Activated CD8-positive, alpha-beta T cell treated with anti-CD3 and anti-CD28 coated beads for 36 hours (primary cell): ENCODE data around the gene SLC8A1. TPM values are rescaled to one million over a fixed set of nuclear protein-coding genes. Genes with fewer than 3 reads are reported as not detected.

Experiments used
- ATAC-seq: fragments of 200-7000 bp; cut with Tn5 transposase; one replicate; pipeline ENCODE4 v1.10.0; 2021; ENCODE audit warnings: mild to moderate bottlenecking, moderate library complexity
- CTCF ChIA-PET: fragments of 350-600 bp; sonication (Branson Sonifier 250); formaldehyde crosslinking; loops from one replicate; lab custom pipeline; 2021; ENCODE audit warnings: antibody characterized with exemption; lab: Charles Lee
- POLR2A ChIA-PET: fragments of 350-600 bp; sonication (Branson Sonifier 250); formaldehyde crosslinking; loops from one replicate; lab custom pipeline; 2021; ENCODE audit warnings: antibody characterized with exemption; lab: Charles Lee
- DNase-seq: peaks from one replicate; pipeline ENCODE4 v3.0.0-alpha.2; 2020
- H3K27ac Mint-ChIP-seq: one replicate; pipeline ENCODE4 v1.8.0; 2021; ENCODE audit warnings: mild to moderate bottlenecking, mixed read lengths
- H3K27me3 Mint-ChIP-seq: one replicate; pipeline ENCODE4 v1.8.0; 2021; ENCODE audit warnings: mixed read lengths
- H3K36me3 Mint-ChIP-seq: one replicate; pipeline ENCODE4 v1.8.0; 2021; ENCODE audit warnings: low read depth, mixed read lengths
- H3K4me1 Mint-ChIP-seq: one replicate; pipeline ENCODE4 v1.8.0; 2021; ENCODE audit warnings: low read depth, mixed read lengths
- H3K4me3 Mint-ChIP-seq: one replicate; pipeline ENCODE4 v1.8.0; 2021; ENCODE audit warnings: mild to moderate bottlenecking, moderate library complexity, mixed read lengths
- H3K9me3 Mint-ChIP-seq: one replicate; pipeline ENCODE4 v1.8.0; 2021; ENCODE audit warnings: mixed read lengths
- intact Hi-C: fragments of 100-400 bp; cut with micrococcal nuclease; formaldehyde crosslinking; loops from one replicate; pipeline ENCODE4 v1.10.0; 2022
- total RNA-seq, 2 experiments: library from RNA; stranded (reverse); gene quantifications; one replicate each; pipeline ENCODE4 v1.2.3, GENCODE V29; 2021
- TF ChIP-seq, protein P1 (sequence below): fragments of 200-600 bp; IDR thresholded peaks from one replicate; pipeline ENCODE4 v1.8.0; 2022; ENCODE audit warnings: antibody characterized with exemption, mild to moderate bottlenecking

Gene SLC8A1
- total RNA-seq, 2 experiments from 2014 or later = 0.23 to 0.34 TPM

GRCh38 chr2:40431600-40431955 is 20.3 kb downstream of the SLC8A1 start:
- H3K27ac Mint-ChIP-seq = no peak overlapping the region
- ChIA-PET CTCF (no interaction called here), POLR2A (no interaction called here)
- H3K9me3 Mint-ChIP-seq = no peaks in the 10 kb centered on the region
- intact Hi-C loops = no loop called here
- no peaks in the 10 kb centered on the region for H3K4me1 Mint-ChIP-seq
- no peak overlapping the region for H3K4me3 Mint-ChIP-seq
- TF ChIP-seq, protein P1, sequence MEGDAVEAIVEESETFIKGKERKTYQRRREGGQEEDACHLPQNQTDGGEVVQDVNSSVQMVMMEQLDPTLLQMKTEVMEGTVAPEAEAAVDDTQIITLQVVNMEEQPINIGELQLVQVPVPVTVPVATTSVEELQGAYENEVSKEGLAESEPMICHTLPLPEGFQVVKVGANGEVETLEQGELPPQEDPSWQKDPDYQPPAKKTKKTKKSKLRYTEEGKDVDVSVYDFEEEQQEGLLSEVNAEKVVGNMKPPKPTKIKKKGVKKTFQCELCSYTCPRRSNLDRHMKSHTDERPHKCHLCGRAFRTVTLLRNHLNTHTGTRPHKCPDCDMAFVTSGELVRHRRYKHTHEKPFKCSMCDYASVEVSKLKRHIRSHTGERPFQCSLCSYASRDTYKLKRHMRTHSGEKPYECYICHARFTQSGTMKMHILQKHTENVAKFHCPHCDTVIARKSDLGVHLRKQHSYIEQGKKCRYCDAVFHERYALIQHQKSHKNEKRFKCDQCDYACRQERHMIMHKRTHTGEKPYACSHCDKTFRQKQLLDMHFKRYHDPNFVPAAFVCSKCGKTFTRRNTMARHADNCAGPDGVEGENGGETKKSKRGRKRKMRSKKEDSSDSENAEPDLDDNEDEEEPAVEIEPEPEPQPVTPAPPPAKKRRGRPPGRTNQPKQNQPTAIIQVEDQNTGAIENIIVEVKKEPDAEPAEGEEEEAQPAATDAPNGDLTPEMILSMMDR = no peak
- DNase-seq (no peak), ATAC-seq (no peak)
- H3K27me3 Mint-ChIP-seq = no peaks in the 10 kb centered on the region
- no peaks in the 10 kb centered on the region for H3K36me3 Mint-ChIP-seq

DNA sequence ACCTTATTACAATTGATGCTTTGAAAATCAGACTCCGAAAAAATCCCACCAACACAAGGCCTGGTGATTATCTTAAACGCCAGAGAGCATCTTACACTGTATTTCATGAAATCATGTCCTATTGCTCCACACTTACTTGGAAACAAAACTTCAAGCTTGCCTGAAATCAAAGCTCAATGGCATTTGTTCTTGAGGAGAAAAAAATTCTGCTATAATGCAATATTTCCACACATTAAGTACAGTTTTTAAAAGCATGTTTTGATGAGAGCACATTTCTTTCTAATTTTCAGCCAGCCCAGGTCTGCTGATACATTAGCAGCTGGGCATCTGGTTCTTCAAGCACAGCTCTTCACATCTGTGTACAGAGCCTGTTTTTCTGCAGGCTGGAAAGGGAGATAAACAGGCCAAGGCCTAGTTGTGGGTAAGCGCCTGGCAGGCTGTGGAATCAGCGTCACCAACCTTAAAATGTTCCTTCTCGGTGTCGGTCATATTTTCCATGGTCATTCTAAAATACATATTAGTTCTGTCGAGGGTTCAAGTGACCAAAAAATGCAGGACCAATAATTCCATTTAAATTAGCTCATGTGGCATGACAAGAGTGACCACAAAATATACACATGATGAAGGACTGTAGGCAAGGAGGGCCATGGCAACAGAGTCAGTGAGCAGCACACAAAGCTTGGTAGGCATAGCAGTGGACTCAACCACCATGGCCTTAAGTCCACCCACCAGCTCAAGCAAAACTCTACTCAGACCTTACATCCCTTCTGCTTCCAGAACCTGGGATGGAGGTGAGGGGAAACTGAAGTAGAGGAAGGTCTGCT is 20.9 kb downstream of the SLC8A1 start:
- no peaks in the 10 kb centered on the region for H3K9me3 Mint-ChIP-seq
- CTCF ChIA-PET = no interaction called here
- intact Hi-C loops = no loop called here
- no peaks in the 10 kb centered on the region for H3K36me3 Mint-ChIP-seq
- TF ChIP-seq, protein P1 = no peak
- no peak for ATAC-seq
- DNase-seq = no peak
- no peak overlapping the region for H3K4me3 Mint-ChIP-seq
- H3K27ac Mint-ChIP-seq = no peak overlapping the region
- no peaks in the 10 kb centered on the region for H3K4me1 Mint-ChIP-seq
- POLR2A ChIA-PET = no interaction called here
- no peaks in the 10 kb centered on the region for H3K27me3 Mint-ChIP-seq

DNA sequence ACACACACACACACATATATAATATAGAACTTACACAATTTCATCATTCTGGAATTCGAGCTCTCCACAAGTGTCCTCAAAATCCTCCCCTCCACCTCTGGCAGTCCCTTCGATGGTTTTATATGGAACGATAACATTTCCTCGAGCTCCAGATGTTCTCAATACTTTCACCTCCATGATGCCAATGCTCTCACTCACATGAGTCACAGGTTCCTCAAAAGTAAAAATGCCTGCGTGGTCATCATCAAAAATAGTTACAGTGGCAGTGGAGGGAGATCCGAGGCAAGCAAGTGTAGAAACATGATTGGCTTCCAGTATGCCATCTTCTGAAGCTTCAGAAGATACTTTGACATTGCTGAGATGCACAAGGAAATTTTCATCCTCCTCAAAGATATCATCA is 23.5 kb downstream of the SLC8A1 start:
- TF ChIP-seq, protein P1 = no peak
- intact Hi-C loops = no loop called here
- POLR2A ChIA-PET = no interaction called here
- no peaks in the 10 kb centered on the region for H3K4me1 Mint-ChIP-seq
- CTCF ChIA-PET = no interaction called here
- H3K36me3 Mint-ChIP-seq = no peaks in the 10 kb centered on the region
- no peak overlapping the region for H3K4me3 Mint-ChIP-seq
- no peak for ATAC-seq
- no peak for DNase-seq
- H3K9me3 Mint-ChIP-seq = no peaks in the 10 kb centered on the region
- H3K27ac Mint-ChIP-seq = no peak overlapping the region
- no peaks in the 10 kb centered on the region for H3K27me3 Mint-ChIP-seq

DNA sequence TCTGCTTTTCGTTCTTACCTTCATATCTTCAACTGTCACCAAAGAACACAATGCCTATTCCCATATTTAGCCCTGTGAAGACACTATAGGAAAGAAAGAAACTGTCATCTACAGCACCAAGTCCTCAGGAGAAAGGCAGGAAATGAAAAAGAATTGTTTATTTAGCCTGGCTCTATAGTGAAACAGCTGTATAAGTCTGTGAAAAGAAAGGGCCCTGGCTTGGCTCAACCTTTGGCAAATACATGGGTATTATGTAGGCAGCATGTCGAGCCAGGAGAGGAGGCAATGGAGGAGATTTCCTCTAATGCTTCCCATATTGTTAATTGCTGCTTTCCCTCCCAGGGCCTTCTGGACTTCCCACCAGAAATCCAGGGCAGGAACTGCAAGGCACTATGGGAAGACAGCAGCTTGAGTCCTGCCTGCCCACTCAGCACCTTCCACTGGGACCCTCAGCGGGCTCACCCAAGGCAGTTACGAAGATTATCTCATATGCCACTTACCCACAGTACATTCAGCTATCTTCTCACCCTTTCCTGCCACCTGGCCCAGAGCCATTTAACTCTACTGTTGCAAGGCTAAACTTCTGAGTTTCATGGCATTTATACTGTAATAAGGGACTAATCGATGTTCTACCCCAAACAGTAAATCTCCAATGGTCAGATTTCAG is 30.1 kb downstream of the SLC8A1 start:
- H3K9me3 Mint-ChIP-seq = no peaks in the 10 kb centered on the region
- H3K4me3 Mint-ChIP-seq = no peak overlapping the region
- ChIA-PET CTCF (interaction anchor here (0.5 kb wide), 1 partner anchor 885 kb away, joined by 3 read pairs; no protein-coding TSS in a partner anchor), POLR2A (no interaction called here)
- no peak for DNase-seq
- no peaks in the 10 kb centered on the region for H3K27me3 Mint-ChIP-seq
- no peak for ATAC-seq
- H3K36me3 Mint-ChIP-seq = no peaks in the 10 kb centered on the region
- H3K4me1 Mint-ChIP-seq = no peaks in the 10 kb centered on the region
- no peak overlapping the region for H3K27ac Mint-ChIP-seq
- TF ChIP-seq, protein P1 = no peak
- intact Hi-C loops = no loop called here

DNA sequence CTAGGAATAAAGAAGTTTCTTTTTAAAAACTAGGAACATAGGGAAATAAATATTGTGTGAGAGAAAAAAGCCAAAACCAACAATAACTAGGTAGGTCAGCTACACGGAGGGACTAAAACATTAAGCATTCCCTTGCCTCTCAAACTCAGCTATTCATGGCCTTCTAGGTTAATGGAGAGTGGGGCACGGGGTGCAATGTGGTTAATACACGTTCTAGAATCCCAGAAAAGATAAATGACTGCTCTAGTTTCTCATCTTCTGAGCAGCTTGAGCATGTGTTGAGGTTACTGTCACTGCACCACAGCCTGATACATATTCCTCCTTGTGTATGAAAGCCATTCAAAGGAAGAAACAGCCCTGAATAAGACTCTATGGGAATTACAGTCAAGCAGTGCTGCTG is 31.4 kb downstream of the SLC8A1 start:
- Mint-ChIP-seq H3K27ac (no peak overlapping the region), H3K9me3 (no peaks in the 10 kb centered on the region), H3K27me3 (no peaks in the 10 kb centered on the region), H3K36me3 (no peaks in the 10 kb centered on the region), H3K4me3 (no peak overlapping the region), H3K4me1 (no peaks in the 10 kb centered on the region)
- TF ChIP-seq, protein P1 = no peak
- CTCF ChIA-PET = no interaction called here
- DNase-seq = no peak
- no peak for ATAC-seq
- intact Hi-C loops = no loop called here
- POLR2A ChIA-PET = no interaction called here
